Measurements from ENCODE around the gene ECHDC3.

Gene ECHDC3

GRCh38 chr10:11759347-11759746, 17.2 kb downstream of the ECHDC3 start:
- Histone ChIP-seq H3K4me3 (ENCODE audit: low read length, poor library complexity, severe bottlenecking) (no peak overlapping the region), H2AFZ (ENCODE audit: low read length) (no peak overlapping the region), H3K4me2 (ENCODE audit: low read depth, low read length, poor library complexity, severe bottlenecking) (no peak overlapping the region), H3K79me2 (ENCODE audit: insufficient read depth, low read length) (no peaks in the 10 kb centered on the region), H3F3A (ENCODE audit: low read depth) (no peaks in the 10 kb centered on the region), H3K36me3 (ENCODE audit: insufficient read depth, low read length) (no peaks in the 10 kb centered on the region), H3K4me1 (ENCODE audit: insufficient read depth, low read length, poor library complexity, severe bottlenecking) (peaks cover 4% of the 10 kb centered on the region), H3K9ac (ENCODE audit: low read depth, low read length, poor library complexity, severe bottlenecking) (no peak overlapping the region), H4K20me1 (ENCODE audit: insufficient read depth, low read length, poor library complexity, severe bottlenecking) (no peaks in the 10 kb centered on the region), H3K9me3 (ENCODE audit: insufficient read depth, low read depth, low read length) (no peaks in the 10 kb centered on the region), H3K27me3 (ENCODE audit: insufficient read depth, low read length, poor library complexity, severe bottlenecking) (no peaks in the 10 kb centered on the region), H3K9me2 (replicated peaks; ENCODE audit: low read depth, low read length) (no peaks in the 10 kb centered on the region)
- TF ChIP-seq, protein P1, sequence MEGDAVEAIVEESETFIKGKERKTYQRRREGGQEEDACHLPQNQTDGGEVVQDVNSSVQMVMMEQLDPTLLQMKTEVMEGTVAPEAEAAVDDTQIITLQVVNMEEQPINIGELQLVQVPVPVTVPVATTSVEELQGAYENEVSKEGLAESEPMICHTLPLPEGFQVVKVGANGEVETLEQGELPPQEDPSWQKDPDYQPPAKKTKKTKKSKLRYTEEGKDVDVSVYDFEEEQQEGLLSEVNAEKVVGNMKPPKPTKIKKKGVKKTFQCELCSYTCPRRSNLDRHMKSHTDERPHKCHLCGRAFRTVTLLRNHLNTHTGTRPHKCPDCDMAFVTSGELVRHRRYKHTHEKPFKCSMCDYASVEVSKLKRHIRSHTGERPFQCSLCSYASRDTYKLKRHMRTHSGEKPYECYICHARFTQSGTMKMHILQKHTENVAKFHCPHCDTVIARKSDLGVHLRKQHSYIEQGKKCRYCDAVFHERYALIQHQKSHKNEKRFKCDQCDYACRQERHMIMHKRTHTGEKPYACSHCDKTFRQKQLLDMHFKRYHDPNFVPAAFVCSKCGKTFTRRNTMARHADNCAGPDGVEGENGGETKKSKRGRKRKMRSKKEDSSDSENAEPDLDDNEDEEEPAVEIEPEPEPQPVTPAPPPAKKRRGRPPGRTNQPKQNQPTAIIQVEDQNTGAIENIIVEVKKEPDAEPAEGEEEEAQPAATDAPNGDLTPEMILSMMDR (conservative IDR thresholded peaks at IDR 0.05; ENCODE audit: low read length) = no peak
- TF ChIP-seq EZH2phosphoT487 (IDR thresholded peaks at IDR 0.05; ENCODE audit: borderline replicate concordance) = no peak

GRCh38 chr10:11760151-11760550, 18.0 kb downstream of the ECHDC3 start:
- Histone ChIP-seq H3K9me3 (ENCODE audit: insufficient read depth, low read depth, low read length) (no peaks in the 10 kb centered on the region), H4K20me1 (ENCODE audit: insufficient read depth, low read length, poor library complexity, severe bottlenecking) (no peaks in the 10 kb centered on the region), H3K9me2 (replicated peaks; ENCODE audit: low read depth, low read length) (no peaks in the 10 kb centered on the region), H3K79me2 (ENCODE audit: insufficient read depth, low read length) (no peaks in the 10 kb centered on the region), H3K36me3 (ENCODE audit: insufficient read depth, low read length) (no peaks in the 10 kb centered on the region), H3F3A (ENCODE audit: low read depth) (no peaks in the 10 kb centered on the region), H3K4me3 (ENCODE audit: low read length, poor library complexity, severe bottlenecking) (no peak overlapping the region), H3K9ac (ENCODE audit: low read depth, low read length, poor library complexity, severe bottlenecking) (no peak overlapping the region), H3K27me3 (ENCODE audit: insufficient read depth, low read length, poor library complexity, severe bottlenecking) (no peaks in the 10 kb centered on the region), H3K4me1 (ENCODE audit: insufficient read depth, low read length, poor library complexity, severe bottlenecking) (peaks cover 4% of the 10 kb centered on the region), H2AFZ (ENCODE audit: low read length) (no peak overlapping the region), H3K4me2 (ENCODE audit: low read depth, low read length, poor library complexity, severe bottlenecking) (no peak overlapping the region)
- TF ChIP-seq EZH2phosphoT487 (IDR thresholded peaks at IDR 0.05; ENCODE audit: borderline replicate concordance) = no peak
- TF ChIP-seq, protein P1 (conservative IDR thresholded peaks at IDR 0.05; ENCODE audit: low read length) = no peak

DNA sequence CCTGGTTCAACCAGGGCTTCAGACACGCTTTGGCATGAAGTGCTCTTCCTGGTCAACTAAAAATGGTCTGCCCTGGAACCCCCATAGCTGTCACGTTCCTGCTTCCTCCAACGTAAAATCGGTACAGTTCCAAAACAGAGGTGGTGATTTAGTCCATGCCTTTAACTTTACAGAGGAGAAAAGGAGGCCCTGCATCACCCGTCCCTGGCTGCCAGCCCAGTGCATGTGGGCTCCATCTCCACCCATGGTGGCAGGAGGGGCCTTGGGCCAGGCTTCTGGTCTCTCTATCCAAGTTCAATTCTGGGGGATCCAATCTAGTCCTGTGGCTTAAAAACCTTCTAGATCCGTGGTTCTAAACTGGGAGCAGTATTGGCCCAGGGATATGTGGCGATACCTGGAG, 18.7 kb downstream of the ECHDC3 start:
- peaks cover 4% of the 10 kb centered on the region for H3K4me1 ChIP-seq (ENCODE audit: insufficient read depth, low read length, poor library complexity, severe bottlenecking)
- H4K20me1 ChIP-seq (ENCODE audit: insufficient read depth, low read length, poor library complexity, severe bottlenecking) = no peaks in the 10 kb centered on the region
- H2AFZ ChIP-seq (ENCODE audit: low read length) = no peak overlapping the region
- no peak overlapping the region for H3K4me2 ChIP-seq (ENCODE audit: low read depth, low read length, poor library complexity, severe bottlenecking)
- no peaks in the 10 kb centered on the region for H3K9me3 ChIP-seq (ENCODE audit: insufficient read depth, low read depth, low read length)
- H3K36me3 ChIP-seq (ENCODE audit: insufficient read depth, low read length) = no peaks in the 10 kb centered on the region
- H3F3A ChIP-seq (ENCODE audit: low read depth) = no peaks in the 10 kb centered on the region
- H3K4me3 ChIP-seq (ENCODE audit: low read length, poor library complexity, severe bottlenecking) = no peak overlapping the region
- TF ChIP-seq, protein P1 (conservative IDR thresholded peaks at IDR 0.05; ENCODE audit: low read length) = no peak
- no peak for TF ChIP-seq EZH2phosphoT487 (IDR thresholded peaks at IDR 0.05; ENCODE audit: borderline replicate concordance)
- H3K79me2 ChIP-seq (ENCODE audit: insufficient read depth, low read length) = no peaks in the 10 kb centered on the region
- no peak overlapping the region for H3K9ac ChIP-seq (ENCODE audit: low read depth, low read length, poor library complexity, severe bottlenecking)
- H3K27me3 ChIP-seq (ENCODE audit: insufficient read depth, low read length, poor library complexity, severe bottlenecking) = no peaks in the 10 kb centered on the region
- no peaks in the 10 kb centered on the region for H3K9me2 ChIP-seq (replicated peaks; ENCODE audit: low read depth, low read length)

Data from Loucy (cell line).